ENCODE data around the gene APOBR.
A peak's percentile ranks its signal among the peaks of the same experiment; 100 is the strongest.
"Not testable (repeated sequence)": the region's sequence is repeated elsewhere in the genome, so short reads cannot be mapped to it uniquely, and the experiment has no call there.

Gene APOBR

DNA sequence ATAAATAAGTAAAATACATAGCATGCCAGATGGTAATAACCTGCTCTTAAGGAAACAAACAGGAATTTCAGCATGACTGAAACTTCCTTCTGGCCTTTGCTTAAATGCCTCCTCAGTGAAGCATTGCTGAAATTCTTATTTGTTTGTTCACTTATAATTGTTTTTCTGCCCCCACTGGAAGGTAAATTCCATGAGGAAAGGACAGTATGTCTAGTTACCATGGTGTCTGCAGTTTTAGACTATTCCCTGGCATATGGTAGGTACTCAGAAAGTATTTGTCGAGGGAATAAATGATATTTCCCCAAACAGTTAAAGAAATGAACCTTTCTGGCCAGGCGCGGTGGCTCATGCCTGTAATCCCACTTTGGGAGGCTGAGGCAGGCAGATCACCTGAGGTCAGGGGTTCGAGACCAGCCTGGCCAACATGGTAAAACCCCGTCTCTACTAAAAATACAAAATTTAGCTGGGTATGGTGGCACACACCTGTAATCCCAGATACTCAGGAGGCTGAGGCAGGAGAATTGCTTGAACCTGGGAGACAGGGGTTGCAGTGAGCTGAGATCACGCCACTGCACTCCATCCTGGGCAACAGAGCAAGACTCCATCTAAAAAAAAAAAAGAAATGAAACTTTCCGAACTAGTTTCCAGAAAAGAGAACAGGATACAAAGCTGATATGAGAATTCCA lies 32.8 kb downstream of the APOBR start:
- peak; percentile 50 for DNase-seq (ENCODE audit: low read depth, low spot score)

DNA sequence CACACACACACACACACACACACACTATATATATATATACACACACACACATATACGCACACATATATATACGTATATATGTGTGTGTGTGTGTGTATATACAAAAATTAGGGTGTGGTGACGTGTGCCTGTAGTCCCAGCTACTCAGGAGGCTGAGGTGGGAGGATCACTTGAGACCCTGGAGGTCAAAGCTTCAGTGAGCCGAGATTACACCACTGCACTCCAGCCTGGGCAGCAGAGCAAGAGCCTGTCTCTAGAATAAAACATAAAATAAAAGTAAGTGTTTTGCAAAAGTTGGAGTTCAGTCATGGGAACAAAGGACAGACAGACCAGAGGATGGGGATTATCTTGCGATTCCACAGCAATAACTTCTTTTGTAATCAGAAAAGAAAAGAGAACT lies 33.5 kb downstream of the APOBR start:
- no peak for DNase-seq (ENCODE audit: low read depth, low spot score)

DNA sequence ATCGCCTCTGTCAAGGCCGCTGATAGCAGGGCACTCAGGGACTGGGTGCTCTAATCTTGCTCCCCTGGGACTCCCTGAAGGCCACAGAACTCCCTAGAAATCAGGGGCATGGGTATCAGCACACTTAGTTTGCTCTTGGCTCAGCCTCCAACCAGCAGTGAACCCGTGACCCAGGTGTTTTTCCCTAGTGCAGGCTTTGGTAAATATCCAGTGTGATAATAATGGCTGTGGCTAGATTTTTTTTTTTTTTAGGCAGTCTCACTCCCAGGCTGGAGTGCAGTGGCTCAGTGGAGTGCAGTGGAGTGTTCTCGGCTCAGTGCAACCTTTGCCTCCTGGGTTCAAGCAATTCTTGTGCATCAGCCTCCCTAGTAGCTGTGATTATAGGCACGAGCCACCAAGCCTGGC lies 34.0 kb downstream of the APOBR start:
- DNase-seq (ENCODE audit: low read depth, low spot score): no peak

DNA sequence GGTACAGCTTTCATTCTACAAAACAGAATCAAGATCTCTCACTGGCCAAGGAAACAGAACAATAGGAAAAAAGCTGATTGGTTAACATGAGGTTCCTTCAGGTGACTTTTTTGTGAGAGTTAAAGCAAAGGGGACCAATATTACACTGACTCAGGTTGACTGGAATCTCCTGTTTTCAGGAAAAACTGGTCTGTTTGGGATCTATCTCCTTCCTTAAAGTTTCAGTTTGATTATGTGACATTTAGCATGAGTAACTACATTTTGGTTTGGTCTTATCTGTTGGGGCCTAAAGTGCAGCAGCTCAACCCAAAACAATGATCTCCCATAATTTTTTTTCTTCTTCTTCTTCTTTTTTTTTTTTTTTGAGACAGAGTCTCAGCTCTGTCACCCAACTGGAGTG lies 34.7 kb downstream of the APOBR start:
- no peak for DNase-seq (ENCODE audit: low read depth, low spot score)

- DNase-seq (ENCODE audit: low read depth, low spot score): peak; percentile 33
These were observed 37.6 kb downstream of the APOBR start for GRCh38 chr16:28531777-28532744.

DNA sequence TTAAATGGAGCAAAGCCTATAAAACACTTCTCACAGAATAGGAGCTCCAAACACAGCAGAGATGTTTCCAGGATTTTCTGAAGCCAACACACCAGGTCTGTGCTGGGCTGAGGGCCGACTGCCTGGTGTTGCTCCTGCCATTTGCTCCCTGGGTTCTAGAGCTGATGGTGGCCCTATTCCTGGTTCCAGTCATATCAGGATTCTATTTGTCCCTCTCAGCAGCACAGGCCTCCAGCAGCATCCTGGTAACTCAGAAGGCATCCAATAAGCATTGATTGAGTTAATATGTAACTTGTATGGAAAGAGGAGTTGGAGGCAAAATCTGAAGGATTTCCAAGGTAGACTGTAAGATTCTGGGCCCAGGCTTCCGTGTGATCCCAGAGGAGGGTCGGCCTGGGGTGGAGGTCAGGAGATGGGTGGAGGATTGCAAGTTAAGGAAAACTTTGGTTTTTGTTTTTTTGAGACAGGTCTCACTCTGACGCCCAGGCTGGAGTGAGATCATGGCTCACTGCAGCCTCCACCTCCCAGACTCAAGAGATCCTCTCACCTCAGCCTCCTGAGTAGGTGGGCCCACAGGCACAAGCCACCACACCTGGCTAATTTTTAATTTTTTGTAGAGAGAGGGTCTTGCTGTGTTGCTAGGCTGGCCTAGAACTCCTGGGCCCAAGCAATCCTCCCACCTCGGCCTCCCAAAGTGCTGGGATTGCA lies 38.7 kb downstream of the APOBR start:
- DNase-seq (ENCODE audit: low read depth, low spot score): no peak

GRCh38 chr16:28534542-28535373 lies 40.3 kb downstream of the APOBR start:
- DNase-seq (ENCODE audit: low read depth, low spot score): no peak

GRCh38 chr16:28537076-28537475 lies 42.6 kb downstream of the APOBR start:
- DNase-seq (ENCODE audit: low read depth, low spot score): no peak

DNA sequence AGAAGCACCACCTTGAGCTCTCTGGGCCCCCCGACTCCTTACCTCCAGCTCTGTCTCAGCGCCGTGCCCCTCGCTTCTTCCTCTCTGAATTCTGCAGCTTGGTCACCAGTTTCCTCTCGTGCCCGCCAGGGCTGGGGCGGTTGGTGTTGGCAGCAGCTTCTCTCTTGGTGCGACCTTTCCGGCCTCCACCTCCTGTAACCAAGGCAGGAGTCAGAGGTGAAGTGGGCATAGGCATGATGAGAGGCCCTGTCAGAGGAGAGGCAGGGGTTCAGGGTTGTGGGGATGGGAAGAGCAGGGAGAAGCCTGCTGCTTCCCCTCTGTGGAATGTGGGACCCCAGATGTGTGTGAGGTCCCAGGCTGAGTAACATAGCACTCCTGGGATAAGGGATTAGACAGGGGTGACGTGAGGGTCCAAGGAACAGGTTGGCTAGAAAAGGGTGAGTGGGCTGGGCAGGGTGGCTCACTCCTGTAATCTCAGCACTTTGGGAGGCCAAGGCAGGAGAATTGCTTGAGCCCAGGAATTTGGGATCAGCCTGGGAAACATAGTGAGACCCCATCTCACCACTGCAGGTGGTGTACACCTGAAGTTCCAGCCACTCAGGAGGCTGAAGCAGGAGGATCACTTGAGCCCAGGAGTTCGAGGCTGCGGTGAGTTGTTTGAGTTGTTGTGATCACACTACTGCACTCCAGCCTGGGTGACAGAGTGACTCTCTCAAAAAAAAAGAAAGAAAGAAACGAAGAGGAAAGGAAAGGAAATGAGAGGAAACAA lies 43.7 kb downstream of the APOBR start:
- DNase-seq (ENCODE audit: low read depth, low spot score): no peak

- DNase-seq (ENCODE audit: low read depth, low spot score): peak; percentile 97
These were observed 44.5 kb downstream of the APOBR start, which contains the start of gene NUPR1 for GRCh38 chr16:28538733-28539596. TSS of gene NUPR1 (minus strand) at chr16:28538974. CDS start at chr16:28538907, 67 bp downstream.

DNA sequence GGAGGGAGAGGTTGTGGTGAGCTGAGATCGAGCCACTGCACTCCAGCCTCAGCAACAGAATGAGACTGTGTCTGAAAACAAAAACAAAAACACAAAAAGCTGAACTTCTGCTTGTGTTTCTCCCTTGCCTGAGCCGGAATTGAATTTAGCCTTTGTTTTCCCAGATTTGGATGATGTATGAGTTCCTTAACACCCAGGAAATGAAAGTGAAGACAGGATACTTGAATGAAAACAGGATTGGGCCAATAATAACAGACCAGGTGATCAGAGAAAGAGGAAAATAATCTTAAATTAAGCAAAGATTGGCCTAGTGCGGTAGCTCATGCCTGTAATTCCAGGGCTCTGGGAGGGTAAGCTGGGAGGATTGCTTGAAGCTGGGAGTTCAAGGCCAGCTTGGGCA lies 45.9 kb downstream of the APOBR start:
- no peak for DNase-seq (ENCODE audit: low read depth, low spot score)

DNA sequence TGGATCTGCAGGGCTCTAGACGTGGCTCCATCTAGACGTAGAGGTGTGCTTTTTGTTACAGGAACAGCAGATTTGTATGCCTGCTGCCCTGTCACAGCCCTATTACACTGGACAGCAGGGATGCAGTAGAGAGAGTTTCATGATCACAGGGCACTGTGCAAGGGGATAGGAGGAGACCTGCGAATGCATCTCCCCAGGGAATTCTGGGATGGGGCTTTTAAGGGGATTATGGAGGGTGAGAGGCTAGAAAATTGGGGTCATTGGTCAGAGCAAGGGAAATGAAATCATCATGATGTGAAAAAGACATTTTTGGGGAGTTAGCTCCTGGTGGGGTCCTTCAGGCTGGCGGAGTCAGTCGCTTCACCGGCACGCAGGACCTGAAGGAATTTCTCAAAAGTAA lies 48.2 kb downstream of the APOBR start:
- DNase-seq (ENCODE audit: low read depth, low spot score): no peak

DNA sequence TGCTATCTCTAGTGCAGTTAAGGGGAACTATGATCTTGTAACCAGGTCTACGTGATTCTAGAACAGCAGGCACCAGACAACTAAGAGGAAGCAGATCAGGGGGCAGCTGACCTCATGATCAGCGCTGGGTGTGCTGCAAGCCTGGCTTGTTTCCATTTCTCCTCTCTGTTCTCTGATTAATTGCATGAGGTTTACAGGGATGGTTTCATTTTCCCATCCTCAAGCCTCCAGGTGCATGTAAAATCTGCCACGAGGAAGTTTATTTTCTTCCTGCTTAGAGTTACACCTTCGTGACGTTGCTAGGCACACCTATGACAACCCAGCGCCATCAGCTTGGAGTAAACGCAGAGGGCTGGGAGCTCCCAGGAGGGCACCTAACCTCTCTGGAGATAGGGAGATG lies 48.6 kb downstream of the APOBR start:
- DNase-seq (ENCODE audit: low read depth, low spot score): no peak

- no peak for DNase-seq (ENCODE audit: low read depth, low spot score)
These were observed 50.6 kb downstream of the APOBR start for GRCh38 chr16:28544998-28545397.

DNA sequence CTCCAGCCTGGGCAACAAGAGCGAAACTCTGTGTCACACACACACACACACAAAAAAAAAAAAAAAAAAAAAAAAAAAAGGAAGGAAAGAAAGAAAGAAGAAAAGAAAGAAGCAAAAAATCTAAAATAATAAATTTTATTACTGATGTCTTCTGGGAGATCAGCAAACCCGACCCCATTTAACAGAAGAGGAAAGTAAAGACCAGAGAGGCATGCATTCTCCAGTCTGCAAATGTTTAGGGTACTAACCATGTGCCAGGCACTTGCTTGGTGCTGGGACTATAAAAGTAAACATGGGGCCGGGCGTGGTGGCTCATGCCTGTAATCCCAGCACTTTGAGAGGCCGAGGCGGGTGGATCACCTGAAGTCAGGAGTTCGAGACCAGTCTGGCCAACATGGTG lies 51.5 kb downstream of the APOBR start:
- not testable (repeated sequence) for DNase-seq (ENCODE audit: low read depth, low spot score)

DNA sequence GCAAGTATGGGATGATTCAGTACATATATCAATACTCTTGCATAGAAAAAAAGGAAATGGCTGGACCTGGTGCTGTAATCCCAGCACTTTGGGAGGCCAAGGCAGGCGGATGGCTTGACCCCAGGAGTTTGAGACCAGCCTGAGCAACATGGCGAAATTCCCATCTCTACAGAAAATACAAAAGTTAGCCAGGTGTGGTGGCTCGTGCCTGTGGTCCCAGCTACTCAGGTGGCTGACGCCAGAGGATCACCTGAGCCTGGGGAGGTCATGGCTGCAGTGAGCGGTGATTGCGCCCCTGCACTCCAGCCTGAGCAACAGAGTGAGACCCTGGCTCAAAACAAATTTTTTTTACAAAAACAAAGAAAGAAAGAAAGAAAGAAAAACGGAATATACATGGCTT lies 52.2 kb downstream of the APOBR start:
- DNase-seq (ENCODE audit: low read depth, low spot score): no peak

DNA sequence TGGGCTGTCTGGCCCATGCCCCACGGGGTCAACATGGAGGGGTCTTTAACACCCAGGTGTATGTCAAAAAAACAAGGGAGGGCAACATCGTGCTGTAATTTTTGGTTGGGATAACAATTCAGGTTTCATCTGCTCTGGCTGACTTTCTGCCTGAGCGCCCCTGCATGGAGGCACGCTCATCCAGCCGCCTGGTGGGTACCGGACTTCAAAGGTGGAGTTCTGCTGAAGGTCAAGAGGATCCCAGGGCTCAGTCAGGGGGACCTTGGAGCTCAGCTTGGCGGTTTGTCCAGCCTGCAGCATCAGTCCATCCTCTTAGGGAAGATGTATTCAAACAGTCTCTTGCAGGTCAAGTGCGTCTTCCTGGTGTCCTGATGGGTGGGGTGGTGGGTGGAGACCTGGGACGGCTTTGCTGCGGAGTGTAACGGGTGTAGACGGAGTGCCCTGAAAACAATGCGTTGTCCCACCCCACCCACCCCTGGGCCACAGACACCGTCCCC lies 53.9 kb downstream of the APOBR start:
- DNase-seq (ENCODE audit: low read depth, low spot score): no peak

Measured in astrocyte of the hippocampus (primary cell).